KOPT-K1 (cell line): ENCODE measurements around the gene COL23A1.

Experiments
- H3K27ac ChIP-seq: fragments of 200-600 bp; sonication (generic); 2 replicates; pipeline ENCODE4 v1.5.1; 2016; ENCODE audit warnings: antibody characterized with exemption, mild to moderate bottlenecking, low read depth, low read length; ENCODE audit not compliant: poor library complexity, severe bottlenecking
- H3K36me3 ChIP-seq: fragments of 200-600 bp; sonication (generic); 2 replicates; pipeline ENCODE4 v1.5.1; 2017; ENCODE audit warnings: antibody characterized with exemption, mild to moderate bottlenecking, low read length, moderate library complexity; ENCODE audit not compliant: insufficient read depth
- H3K9me3 ChIP-seq: fragments of 200-600 bp; sonication (generic); 2 replicates; pipeline ENCODE4 v1.5.1; 2017; ENCODE audit warnings: antibody characterized with exemption, low read length, mild to moderate bottlenecking; ENCODE audit not compliant: insufficient read depth, poor library complexity, severe bottlenecking

Gene COL23A1

DNA sequence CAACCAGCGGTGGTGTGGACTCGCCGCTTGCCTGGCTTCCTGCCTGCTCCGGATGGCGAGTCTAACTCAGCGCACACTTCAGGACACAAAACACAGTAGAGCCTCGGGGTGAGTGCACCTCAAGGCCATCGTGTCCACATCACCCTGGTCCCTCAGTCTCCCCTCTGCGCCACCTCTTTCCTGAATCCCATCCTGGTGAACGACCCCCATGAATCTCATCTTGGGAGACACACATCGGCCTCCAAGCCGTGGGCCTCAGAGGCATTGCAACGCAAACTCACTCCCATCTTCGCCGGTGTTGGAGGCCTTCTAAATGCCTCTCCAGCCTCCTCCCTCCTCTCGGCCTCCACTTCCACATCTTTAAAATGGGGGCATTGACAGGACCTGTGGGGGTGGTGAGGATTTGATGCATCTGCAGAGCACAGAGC lies 124.3 kb downstream of the COL23A1 start:
- Histone ChIP-seq H3K27ac (no peak overlapping the region), H3K9me3 (no peaks in the 10 kb centered on the region), H3K36me3 (no peaks in the 10 kb centered on the region)

DNA sequence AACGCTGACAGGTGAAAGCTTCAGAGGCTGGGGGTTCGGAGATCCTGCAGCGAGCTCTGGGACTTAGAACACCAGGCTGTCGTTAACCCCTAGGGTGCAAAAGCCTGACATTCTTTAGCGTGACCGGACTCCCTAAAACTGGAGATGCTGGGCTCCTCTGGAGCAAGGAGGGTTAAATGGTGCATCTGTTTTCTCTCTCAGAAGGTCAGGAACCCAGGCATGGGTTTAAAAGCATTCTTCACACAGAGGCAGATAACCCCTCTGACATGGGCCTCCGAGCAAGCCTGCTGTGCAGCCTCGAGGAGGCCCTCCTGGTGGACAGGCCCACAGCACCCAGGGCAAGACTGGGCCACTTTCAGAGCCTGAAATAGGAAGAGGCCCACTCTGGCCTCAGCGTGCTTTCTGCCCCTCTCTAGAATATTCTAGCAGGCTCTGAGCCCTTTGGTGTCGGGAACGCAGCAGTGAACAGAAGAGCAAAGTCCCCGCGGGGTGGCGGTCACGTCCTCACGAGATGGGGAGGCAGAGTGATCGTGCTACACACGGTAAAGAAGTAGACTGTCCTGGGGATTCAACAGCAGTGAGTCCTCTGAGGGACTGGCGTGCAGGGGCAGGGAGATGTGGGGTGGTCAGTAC lies 124.8 kb downstream of the COL23A1 start:
- no peak overlapping the region for H3K27ac ChIP-seq
- H3K36me3 ChIP-seq: no peaks in the 10 kb centered on the region
- no peaks in the 10 kb centered on the region for H3K9me3 ChIP-seq

GRCh38 chr5:178464431-178465048 lies 125.7 kb downstream of the COL23A1 start:
- no peak overlapping the region for H3K27ac ChIP-seq
- no peaks in the 10 kb centered on the region for H3K36me3 ChIP-seq
- no peaks in the 10 kb centered on the region for H3K9me3 ChIP-seq

DNA sequence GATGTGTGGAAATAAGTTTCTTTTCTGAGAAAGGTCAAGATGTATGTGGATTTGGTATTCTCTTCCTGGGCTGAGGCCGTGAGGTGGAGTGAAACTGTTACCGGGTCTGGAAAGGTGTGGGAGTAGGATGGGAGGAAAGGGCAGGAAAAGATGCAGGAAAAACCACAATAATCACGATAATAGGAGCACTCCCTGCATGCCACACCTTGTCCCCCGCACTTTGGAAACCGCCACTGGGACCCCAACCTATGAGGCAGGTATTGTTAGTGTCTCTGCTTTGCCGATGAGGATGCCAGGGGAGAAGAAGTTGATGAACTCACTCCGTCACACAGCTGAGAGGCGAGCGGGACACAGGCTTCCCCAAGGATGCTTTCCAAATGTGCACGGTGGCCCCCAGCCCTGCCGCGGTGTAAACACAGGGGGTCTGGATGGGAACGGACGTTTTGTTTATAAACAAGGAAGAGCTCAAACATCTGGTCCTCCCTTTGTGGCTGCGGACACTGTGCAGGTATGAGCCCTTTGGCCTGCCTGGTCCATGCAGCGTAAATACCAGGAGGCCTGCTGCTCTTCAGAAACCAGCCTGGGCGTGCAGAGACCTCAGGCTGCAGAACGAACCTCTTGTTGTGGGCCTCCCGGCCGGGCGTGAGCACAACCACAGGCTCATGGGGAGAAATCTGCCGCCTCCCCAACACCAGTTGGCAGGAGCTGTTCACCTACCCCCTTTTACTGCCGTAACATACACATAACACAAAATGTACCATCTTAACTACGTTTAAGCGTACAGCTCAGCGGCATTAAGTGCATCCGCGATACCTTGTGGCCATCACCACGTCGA lies 126.7 kb downstream of the COL23A1 start:
- Histone ChIP-seq H3K9me3 (no peaks in the 10 kb centered on the region), H3K36me3 (no peaks in the 10 kb centered on the region), H3K27ac (no peak overlapping the region)

DNA sequence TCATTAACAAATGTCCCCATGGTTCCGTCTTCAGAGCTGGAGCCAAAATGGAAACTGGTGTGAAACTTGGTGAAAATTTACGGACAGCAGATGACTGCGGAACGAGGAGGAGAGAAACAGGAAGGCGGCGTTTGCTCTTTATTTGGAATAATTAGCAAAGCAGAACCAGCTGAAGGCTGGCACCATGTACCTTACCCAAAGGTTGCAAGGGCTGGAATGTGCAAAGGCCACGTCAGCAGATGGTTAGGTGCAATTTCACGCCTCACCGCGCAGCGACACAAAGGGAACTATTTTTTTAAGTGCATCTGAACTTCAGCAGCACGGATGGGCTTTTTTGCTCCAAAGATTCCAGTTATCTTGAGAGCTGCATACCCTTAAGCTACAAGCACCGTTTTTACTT lies 127.4 kb downstream of the COL23A1 start:
- H3K27ac ChIP-seq: no peak overlapping the region
- H3K36me3 ChIP-seq: no peaks in the 10 kb centered on the region
- no peaks in the 10 kb centered on the region for H3K9me3 ChIP-seq

DNA sequence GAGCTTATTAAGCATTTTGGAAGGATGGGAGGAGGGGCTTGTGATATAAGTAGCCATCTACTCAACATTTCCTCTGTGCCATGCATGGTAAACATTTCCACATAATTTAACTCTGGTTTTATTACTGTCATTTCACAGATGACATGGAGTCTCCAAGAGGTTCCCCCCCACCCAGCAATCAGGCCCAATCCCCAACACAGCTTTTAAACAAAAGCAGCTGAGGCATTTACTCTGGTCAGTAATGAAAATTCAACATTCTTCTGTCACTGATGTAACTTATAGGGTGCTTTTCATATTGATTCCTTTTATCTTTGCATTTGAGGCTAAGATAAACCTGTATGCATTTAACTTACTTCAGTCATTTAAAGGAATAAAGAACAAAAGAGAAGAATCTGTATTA lies 128.1 kb downstream of the COL23A1 start:
- no peak overlapping the region for H3K27ac ChIP-seq
- no peaks in the 10 kb centered on the region for H3K9me3 ChIP-seq
- no peaks in the 10 kb centered on the region for H3K36me3 ChIP-seq

- Histone ChIP-seq H3K27ac (no peak overlapping the region), H3K36me3 (no peaks in the 10 kb centered on the region), H3K9me3 (no peaks in the 10 kb centered on the region)
These were observed 129.0 kb downstream of the COL23A1 start for GRCh38 chr5:178461004-178461730.

DNA sequence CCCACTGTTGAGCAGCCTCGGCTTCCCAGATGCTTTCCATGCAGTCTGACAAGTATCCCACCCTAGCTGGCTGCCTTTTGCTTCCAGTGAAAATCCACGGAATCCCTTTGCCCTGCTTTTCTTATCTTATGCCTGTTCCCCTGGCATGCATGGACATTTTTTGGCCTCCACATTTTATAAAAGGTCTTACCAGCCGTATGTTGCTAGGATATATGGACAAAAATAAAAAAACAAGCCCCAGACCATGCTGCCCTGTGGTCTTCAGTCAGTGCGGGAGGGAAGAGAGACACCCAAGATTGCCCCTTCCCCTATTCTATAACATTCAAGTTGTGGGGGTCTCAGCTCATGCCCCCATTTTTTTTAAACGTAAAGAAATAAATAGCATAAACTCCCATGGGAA lies 129.6 kb downstream of the COL23A1 start:
- H3K36me3 ChIP-seq: no peaks in the 10 kb centered on the region
- no peak overlapping the region for H3K27ac ChIP-seq
- H3K9me3 ChIP-seq: no peaks in the 10 kb centered on the region

- Histone ChIP-seq H3K27ac (no peak overlapping the region), H3K36me3 (no peaks in the 10 kb centered on the region), H3K9me3 (no peaks in the 10 kb centered on the region)
These were observed 130.0 kb downstream of the COL23A1 start for GRCh38 chr5:178460174-178460573.

DNA sequence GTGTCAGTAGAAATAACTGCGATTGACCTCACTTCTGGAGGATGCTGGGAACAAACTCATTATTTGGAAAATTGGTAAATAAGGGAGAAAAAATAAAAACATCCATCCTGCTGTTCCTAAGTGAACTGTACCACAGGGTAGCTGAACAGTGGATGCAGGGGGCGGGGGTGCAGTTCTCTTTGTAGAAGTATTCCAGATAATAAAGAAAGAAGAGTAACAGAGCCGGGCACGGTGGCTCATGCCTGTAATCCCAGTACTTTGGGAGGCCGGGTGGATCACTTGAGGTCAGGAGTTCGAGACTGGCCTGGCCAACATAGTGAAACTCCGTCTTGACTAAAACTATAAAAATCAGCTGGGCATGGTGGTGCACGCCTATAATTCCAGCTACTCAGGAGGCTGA lies 132.1 kb downstream of the COL23A1 start:
- Histone ChIP-seq H3K27ac (no peak overlapping the region), H3K36me3 (no peaks in the 10 kb centered on the region), H3K9me3 (no peaks in the 10 kb centered on the region)

DNA sequence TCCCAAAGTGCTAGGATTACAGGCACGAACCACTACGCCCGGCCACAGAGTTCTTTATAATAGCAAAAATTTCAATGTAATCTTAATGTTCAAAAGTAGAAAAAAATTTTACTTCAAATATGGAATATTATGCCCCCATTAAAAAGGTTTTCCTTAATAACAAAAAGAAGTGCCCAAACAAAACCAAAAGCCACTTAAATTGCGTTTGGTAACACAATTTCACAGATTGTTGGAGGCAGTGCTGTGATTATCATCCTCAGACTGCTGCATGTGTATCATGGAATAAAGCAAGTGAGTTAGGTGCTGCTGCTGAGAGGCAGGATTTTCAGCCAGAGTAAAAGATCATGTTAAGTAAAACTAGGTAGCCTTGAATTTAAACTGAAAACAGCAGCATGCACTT lies 132.7 kb downstream of the COL23A1 start:
- no peaks in the 10 kb centered on the region for H3K36me3 ChIP-seq
- H3K9me3 ChIP-seq: no peaks in the 10 kb centered on the region
- H3K27ac ChIP-seq: no peak overlapping the region

- Histone ChIP-seq H3K36me3 (no peaks in the 10 kb centered on the region), H3K27ac (no peak overlapping the region), H3K9me3 (no peaks in the 10 kb centered on the region)
These were observed 134.7 kb downstream of the COL23A1 start for GRCh38 chr5:178455480-178455835.

DNA sequence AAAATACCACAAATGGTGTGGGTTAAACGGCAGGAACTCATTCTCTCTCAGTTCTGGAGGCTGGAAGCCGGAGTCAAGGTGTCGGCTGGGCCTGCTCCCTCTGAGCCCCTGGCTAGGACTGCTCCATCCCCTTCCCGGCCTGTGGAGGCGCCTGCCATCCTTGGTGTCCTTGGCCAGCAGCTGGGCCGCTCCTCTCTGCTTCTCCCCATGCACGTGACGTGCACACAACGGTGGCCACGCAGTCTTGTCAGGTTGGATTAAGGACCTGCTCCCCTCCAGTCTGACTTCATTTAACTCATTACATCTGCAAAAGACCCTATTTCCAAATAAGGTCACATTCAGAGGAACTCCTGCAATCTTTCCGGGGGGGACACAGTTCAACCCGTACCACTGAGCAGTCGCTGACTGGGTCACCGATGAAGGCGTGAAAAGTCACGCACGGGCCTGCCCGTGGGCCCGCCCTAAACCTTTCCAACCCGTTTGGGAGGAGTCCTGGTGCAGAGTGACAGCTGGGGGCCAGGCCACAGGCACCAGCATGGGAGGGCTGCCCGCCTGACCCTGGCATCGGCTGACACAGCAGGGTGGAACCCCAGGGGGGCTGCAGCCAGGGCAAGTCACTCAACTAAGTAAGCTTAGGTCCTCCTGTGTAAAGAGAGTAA lies 135.2 kb downstream of the COL23A1 start:
- Histone ChIP-seq H3K9me3 (no peaks in the 10 kb centered on the region), H3K27ac (no peak overlapping the region), H3K36me3 (no peaks in the 10 kb centered on the region)

GRCh38 chr5:178454303-178454702 lies 135.9 kb downstream of the COL23A1 start:
- H3K27ac ChIP-seq: no peak overlapping the region
- no peaks in the 10 kb centered on the region for H3K36me3 ChIP-seq
- H3K9me3 ChIP-seq: no peaks in the 10 kb centered on the region

DNA sequence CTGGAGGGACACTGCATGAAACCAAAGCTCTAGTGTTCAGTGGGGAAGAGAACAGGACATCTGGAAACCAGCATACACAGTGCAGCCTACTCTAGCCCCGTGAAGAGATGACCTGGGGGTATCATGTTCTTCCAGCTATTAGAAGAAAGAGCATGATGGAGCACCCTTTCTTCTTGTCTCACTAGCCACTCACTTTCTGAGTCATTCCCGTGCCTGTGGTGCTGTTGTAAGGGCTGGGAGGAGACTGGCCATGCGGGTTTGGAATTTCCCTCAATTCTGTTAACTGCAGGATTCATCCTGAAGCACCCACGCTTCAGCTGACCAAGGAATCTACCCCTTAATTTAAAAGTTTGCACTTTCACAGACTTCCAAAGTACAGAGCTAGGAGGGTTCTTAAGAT lies 137.0 kb downstream of the COL23A1 start:
- Histone ChIP-seq H3K36me3 (no peaks in the 10 kb centered on the region), H3K27ac (no peak overlapping the region), H3K9me3 (no peaks in the 10 kb centered on the region)
